GM12875 (cell line): ENCODE measurements around the gene EP400.

ENCODE experiments used
- H3K4me3 ChIP-seq: one replicate; pipeline ENCODE4 v1.5.1; 2011; ENCODE audit warnings: low read depth, low read length, control low read depth
- CTCF ChIP-seq: IDR thresholded peaks from 2 replicates; pipeline ENCODE4 v1.5.1; 2011; ENCODE audit warnings: low read depth, mild to moderate bottlenecking, control low read depth, inconsistent platforms, low read length, moderate library complexity, borderline replicate concordance; ENCODE audit not compliant: insufficient read depth

Gene EP400

DNA sequence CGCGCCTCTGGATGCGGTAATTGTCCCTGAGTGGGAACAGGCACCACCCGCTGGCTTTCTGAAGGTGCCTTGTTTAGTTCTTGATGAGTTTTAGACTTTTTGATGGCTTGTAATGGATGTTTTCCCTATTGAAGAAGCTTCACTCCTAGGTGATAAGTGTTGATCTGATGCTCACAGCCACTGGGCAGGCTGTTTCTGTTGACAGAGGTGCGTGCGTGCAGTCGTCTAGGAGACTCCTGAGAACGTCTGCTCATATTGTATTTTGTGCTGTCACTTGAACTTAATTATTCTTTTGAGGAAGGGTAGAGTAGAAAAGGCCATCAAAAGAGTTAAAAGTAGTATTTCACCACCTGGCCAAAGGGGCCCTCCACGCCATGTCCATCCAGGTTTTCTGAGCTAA is 70.5 kb downstream of the EP400 start:
- TF ChIP-seq CTCF = no peak
- no peak overlapping the region for H3K4me3 ChIP-seq

- H3K4me3 ChIP-seq = no peak overlapping the region
- no peak for TF ChIP-seq CTCF
Measured at GRCh38 chr12:132021031-132021871, 71.5 kb downstream of the EP400 start.

DNA sequence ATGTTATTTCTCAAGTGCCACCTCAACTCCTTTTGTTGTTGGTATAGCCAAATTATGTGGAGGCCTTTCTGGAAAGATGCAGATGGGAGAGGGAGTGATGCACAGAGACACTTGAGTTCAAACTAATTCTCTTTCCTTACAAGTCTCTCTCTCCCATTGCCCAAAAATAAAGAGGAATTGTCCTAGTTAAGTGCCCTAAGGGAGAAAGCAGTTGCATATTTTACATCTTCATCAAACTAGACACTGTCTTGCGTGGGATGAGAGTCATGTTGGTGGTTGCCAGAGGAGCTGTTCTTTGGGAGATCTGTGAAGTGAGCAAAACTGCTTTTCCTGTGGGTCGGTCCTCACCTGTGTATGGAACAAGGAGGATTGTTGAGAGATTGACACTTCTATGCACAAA is 72.2 kb downstream of the EP400 start:
- no peak overlapping the region for H3K4me3 ChIP-seq

GRCh38 chr12:132023658-132024057 is 73.9 kb downstream of the EP400 start:
- H3K4me3 ChIP-seq = no peak overlapping the region
- TF ChIP-seq CTCF = no peak

More for the DNA sequence above, 72.2 kb downstream of the EP400 start:
- TF ChIP-seq CTCF = no peak

DNA sequence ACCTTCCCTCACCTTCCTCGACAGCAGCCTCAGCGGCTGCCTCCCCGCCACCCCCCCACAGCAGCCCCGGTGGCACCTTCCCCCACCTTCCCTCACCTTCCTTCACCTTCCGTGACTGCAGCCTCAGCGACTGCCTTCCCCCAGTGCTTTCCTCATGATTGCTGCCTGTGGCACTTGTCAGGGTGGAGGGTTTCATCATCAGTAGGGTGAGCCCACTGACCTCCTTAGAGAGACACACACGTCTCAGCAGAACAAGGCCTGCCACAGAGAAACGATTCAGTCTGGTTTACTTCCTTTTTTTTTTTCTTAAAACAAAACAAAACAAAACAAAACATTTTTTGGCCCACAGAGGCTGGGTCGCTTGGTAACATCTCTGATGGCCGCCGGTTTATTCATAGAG is 75.0 kb downstream of the EP400 start:
- no peak overlapping the region for H3K4me3 ChIP-seq
- TF ChIP-seq CTCF = no peak

DNA sequence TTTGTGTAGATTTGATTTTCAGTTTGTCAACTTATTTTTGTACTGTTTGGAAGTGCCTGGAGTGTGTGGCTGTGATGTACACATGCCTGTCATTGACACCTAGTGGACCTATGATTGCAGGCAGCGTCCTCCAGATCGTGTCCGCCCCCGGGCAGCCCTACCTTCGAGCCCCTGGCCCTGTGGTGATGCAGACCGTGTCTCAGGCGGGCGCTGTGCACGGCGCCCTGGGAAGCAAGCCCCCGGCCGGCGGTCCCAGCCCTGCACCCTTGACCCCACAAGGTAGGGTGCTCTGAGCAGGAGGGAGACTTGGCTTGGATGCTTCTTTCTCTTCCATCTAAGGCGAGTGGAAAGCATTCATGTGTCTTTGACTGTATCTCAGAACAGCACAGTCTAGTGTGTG is 75.8 kb downstream of the EP400 start:
- no peak overlapping the region for H3K4me3 ChIP-seq
- no peak for TF ChIP-seq CTCF
